ENCODE measurements around the gene RTN1.

DNA sequence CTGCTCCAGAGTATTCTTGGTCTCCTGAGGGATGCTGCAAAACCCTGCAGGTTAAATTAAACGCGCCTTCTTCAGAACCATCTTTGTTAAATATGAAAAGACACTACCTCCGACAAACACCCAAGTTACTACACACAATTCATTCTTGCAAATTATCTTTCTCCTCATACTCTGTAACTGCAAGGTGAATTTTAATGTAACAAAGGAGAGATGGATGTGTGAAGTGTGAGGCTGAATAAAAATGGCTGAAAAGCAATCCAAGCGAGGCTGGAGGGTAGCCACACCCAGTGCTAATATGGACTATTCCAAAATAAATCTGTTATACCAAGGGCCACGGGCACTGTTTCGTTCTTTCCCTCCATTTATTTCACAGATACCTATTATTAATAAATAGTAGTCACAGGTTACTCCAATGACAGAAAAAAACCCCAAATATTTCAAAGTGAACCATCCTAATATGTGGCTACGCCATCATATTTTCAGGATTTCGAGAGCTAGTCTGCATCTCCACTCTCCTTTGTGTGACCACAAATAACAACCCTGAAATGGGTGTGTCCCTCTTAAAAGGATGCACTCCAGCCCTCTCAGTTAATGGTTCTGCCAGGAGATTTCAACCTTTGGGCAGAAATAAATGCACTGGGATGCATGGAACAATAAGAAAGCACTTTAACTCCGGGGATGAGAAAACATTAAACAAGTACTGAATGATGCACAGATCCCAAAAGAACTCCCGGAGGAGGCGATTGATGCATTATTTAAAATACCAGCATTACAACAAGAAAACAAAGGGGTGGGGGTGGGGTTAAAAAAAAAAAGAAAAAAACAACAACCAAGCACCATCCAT lies 240.9 kb downstream of the RTN1 start:
- TF ChIP-seq, protein P1, sequence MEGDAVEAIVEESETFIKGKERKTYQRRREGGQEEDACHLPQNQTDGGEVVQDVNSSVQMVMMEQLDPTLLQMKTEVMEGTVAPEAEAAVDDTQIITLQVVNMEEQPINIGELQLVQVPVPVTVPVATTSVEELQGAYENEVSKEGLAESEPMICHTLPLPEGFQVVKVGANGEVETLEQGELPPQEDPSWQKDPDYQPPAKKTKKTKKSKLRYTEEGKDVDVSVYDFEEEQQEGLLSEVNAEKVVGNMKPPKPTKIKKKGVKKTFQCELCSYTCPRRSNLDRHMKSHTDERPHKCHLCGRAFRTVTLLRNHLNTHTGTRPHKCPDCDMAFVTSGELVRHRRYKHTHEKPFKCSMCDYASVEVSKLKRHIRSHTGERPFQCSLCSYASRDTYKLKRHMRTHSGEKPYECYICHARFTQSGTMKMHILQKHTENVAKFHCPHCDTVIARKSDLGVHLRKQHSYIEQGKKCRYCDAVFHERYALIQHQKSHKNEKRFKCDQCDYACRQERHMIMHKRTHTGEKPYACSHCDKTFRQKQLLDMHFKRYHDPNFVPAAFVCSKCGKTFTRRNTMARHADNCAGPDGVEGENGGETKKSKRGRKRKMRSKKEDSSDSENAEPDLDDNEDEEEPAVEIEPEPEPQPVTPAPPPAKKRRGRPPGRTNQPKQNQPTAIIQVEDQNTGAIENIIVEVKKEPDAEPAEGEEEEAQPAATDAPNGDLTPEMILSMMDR (IDR thresholded peaks at IDR 0.05; ENCODE audit: low read length), result no peak
- TF ChIP-seq EZH2 (optimal IDR thresholded peaks at IDR 0.05; ENCODE audit: low read depth, low read length), result no peak

Data from MM.1S (cell line).